HG02852 (cell line): Measurements from ENCODE around the gene NEDD4L.

Experiments
- ATAC-seq: cut with Tn5 transposase; IDR thresholded peaks from one replicate; pipeline ENCODE4 v1.9.1; 2021; ENCODE audit warnings: mild to moderate bottlenecking, moderate library complexity; ENCODE audit not compliant: unreplicated experiment

The NEDD4L gene

DNA sequence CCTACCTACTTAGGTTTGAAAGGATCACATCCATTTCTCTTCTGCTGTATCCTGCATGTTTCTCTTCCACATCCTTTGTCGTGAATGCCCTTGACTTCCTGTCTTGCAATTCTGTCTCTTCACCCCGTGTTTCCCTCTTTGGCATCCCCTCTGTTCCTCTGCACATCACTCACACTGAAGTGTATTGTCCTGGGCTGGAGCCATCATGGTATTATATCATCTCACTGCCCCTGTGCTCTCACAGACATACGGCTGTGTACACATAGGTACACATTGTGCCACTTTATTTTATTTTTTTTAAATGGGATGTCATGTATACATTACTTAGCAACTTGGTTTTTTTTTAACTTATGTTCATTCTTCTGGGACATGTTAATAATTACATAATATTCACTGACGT is 293.3 kb downstream of the NEDD4L start:
- no peak for ATAC-seq

DNA sequence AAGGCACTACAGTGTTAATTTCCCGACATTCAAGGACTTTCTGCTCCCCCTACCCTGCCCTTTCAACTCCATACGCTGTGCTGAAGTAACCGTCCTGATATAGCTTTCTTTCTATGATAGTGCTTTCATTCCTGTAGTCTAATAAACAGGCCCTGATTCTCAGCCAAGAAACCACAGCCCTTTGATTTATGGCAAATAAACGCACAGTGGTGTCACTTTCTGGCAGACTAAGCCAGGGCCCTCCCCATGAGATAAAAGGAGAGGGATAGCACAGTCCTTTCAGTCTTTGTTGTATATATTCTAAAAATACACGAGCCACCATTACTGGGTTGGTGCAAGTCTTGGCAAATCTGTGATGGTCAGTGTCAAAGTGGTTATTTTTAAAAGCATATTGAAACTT is 293.7 kb downstream of the NEDD4L start:
- ATAC-seq = no peak

DNA sequence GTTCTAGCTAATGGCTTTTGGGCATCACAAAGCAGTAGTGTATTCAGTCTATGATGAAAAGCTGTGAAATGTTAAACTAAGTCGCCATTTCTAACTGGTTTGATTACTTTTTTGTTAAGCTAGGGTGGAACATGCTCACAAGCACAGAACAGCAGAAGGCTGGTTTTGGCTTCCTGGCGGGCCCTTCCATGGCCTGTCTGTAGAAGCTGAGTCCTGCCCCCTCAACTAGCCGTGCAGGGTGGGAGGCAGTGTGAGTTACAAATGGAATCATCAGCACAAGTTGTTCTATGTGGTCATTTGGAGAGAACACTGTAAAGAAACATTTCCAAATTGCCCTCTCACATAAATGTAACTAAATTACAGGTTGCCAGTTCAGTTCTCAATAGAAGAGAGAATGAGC is 294.1 kb downstream of the NEDD4L start:
- ATAC-seq = no peak

DNA sequence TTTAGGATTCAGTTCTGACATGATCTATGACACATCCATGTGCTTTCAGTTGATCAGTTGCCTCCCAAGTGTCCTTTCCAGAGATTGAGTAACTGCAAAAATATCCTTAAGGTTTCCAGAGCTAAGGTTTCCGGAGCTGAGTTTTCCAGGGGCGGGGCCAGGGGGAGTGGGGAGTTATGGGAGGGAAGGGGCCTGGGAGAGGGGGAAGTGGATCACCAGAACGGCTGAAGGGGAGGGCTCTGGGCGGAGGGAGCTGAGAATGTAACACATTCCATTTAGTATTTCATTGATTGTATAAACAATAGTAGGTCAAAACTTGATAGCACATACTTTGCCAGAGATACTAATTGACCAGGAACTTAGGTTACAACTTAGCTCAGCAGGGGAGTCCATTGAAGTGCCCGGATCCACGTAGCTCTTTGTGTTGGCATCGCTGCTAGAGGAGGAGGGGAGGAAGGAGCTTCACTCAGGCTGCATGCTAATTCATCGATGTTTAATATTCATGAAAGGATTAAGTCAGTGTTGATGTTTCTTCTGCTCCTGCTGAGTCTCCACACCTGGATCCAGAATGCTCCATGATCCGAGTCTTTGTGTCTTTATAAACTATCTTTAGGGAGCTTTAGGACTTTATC is 295.1 kb downstream of the NEDD4L start:
- no peak for ATAC-seq

DNA sequence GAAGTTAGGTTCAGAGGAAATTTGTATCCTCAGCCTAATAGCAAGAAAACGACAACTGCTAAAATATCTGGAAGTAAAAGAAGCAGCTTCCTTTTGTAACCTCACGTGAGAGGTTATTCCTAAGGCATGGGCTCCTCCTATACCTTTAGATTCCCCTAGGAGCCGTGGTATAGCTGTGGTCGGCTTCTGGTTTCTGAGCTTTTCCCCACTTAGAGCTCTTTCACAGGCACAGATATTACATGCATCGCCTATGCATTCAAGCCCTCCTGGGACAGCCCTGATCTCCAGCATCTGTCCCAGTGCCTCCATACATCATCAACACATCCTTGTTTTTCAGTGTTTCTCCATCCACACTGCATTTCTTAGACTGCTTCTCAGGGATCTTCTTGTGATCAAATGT is 295.9 kb downstream of the NEDD4L start:
- no peak for ATAC-seq

DNA sequence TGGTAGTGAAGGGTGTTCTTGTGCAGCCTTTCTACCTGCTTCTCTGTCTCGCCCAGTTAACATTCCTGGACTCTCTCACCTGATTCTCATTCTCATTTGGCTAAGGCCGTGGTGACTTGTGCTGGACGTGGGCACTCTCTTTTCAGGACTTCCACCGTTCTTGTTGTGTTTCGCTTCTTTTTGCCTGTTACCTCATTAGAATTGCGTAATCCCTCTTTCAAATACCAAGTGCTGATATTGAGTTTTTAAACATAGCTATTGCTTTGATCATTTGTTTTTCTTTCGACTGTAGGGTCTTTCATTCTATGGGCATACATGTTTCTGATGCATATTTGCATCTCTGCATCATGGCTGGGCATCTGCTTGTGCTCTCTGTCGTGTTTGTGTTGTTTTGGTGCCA is 297.9 kb downstream of the NEDD4L start:
- ATAC-seq = no peak

DNA sequence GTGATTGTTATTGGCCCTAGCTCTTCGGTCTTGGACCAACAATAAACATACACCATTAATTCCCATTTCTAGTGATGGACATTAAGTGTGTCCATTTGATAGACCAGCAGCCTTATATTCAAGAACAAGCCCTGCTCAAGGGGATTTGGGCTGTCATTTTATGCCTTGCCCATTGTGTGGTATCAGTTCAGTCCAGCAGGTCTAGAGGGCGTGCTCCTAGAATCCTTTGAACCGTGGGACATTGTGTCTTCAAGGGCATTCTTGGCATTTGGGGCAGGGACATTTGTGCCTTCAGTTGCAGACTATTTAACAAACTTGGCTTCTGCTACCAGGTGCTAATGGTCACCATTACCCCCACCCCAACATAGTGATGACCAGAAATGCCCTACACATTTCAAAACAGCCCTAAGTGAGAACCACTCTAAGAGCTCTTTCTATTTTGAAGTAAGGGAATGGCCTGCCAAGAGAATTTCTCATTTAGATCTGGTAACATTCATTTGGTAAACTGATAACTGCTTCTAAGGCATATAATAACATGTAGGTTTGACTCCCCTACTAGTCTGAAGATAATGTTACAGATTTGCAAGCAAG is 300.1 kb downstream of the NEDD4L start:
- no peak for ATAC-seq

DNA sequence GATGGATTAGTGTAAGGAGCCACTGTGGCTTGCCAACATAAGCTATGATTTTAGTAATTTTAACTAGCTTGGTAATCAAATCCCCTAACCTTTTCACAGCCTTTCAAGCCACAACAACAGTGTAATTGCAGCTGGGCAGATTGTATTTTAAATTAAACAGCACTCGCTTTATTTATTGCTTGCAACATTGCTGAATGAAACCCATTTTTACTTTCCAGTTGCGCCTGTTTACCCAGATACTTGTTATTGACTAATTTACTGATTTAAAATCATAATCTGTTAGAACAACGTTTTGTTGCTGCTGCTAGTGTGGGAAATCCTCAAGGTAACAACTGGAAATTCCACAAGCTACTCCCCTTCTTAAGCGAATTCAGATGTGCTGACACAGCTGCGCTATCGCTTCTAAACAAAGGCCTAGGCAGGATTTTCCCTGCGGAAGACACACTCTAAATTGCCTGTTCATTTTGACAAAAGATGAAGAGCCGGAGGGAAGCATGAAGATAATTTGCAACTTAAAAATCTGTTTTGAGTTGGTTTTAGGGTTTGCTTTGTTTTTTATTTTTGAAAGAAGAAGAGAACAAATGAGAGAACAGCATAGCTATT is 300.9 kb downstream of the NEDD4L start:
- ATAC-seq = no peak

DNA sequence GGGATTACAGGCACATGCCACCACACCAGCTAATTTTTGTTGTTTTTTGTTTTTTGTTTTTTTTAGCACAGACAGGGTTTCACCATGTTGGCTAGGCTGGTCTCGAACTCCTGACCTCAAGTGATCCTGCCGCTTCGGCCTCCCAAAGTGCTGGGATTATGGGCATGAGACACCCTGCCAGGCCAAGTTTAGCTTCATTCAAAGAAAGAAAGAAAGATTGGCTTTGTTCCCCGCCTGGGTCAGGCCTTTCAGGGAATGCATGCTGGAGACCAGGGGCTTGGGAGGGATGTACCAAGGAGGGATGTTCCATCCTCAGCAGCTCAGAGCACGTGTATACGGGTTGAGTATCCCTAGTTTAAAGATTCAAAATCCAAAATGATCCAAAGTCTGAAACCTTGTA is 301.8 kb downstream of the NEDD4L start:
- ATAC-seq = no peak

DNA sequence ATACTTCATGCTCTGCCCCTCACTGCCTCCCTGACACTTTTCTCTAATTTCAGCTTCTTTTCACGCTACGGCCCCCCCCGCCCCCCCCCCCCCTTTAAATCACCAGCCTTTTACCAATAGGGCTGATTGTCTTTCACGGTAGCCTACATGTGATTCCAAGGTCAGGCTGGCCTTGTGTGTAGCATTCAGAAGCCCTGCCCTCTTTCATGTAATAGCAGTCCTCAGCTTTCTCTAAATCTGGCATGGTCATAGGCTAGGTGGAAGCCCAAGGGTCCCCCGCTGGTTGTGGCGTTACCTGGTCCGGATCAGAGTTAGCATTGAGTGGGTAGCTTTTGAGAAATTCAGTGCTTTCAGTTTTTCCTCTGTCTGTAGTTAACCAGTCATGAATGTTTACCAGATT is 303.1 kb downstream of the NEDD4L start:
- no peak for ATAC-seq

DNA sequence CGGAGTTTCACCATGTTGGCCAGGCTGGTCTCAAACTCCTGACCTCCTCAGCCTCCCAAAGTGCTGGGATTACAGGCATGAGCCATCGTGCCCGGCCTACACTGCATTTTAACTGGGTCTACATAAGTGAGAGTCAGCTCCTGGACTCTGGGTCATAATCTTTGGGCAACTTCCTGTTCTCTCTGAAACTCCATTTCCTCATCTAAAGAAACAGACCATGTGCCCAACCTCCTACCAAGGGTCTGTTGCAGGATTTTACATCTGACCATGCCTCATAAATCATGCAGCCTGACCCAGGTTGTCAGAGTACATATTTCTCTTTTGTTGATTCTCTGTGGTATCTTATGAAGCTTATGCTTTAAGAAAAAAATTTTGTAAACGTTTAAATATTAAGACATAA is 304.5 kb downstream of the NEDD4L start:
- no peak for ATAC-seq

DNA sequence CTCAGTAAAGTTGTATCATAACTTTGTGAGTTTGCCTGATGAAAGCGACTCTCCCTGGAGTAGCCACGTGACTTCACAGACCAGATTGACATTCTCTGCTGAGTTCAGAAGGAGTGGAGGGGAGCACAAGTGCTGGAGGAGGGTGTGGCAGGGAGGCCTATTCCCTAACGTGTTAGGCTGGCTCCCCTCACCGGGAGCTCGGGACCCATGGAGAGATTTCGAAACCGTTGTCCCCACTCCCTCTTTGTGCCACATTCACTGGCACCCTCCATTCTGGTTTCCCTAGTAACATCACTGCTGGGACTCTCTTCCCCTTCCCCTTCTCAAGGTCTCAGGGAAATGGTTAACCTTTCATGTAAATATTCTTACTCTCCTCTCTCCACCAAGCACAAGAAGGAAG is 304.9 kb downstream of the NEDD4L start:
- ATAC-seq = no peak

DNA sequence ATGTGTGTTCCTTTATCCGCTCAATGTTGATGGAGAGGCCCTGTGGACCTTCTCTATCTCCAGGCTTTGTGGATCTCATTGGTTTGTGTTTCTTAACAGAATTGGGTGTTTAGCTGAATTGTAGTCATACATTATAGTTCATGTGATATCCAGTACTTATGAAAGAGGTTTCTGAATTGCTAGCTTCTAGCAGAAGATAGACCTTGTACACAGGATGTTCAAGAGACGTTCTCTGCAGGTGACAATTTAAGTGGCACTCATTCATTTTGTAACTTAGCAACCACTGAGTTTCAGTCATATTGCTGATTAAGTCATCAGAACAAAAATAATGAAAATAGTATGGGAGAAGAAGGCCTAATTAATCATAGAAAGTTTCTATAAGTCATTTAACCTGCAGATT is 305.6 kb downstream of the NEDD4L start:
- ATAC-seq = no peak

DNA sequence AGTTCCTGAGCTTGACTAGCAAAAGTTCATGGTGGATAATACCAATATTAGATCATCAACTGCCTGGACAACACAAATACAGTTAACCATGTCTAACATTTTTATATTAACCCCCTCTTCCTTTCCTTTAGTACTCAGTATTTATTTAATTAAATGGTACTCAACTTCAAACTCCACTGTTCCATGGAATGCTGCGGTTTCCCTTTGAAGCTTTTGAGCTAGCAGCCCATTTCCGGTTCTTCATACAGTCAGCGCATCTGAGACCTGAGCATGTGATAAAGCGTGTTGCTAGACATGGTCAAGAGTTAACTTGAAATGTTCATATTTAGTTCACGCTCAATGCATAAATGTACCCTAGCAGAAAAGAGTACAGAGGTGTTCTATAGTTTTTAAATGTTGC is 306.5 kb downstream of the NEDD4L start:
- no peak for ATAC-seq

DNA sequence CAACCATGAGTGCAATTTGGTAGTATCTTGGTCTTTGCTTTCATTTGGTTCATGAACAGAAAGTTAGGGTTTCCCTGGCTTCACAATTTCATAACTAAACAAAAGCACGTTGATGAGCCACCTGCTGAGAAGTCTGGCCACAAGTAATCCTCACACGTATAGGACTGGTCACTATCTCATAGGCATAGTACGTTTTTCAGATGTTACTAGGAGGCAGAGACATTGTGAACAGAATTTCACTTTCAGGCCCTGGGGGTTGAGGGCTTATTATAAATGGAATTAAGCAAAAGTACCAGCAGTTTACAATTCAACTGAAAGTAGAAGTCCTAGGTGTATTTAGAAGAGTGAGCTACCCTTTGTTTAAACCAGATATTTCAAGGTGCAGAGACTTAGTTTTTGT is 307.8 kb downstream of the NEDD4L start:
- no peak for ATAC-seq

DNA sequence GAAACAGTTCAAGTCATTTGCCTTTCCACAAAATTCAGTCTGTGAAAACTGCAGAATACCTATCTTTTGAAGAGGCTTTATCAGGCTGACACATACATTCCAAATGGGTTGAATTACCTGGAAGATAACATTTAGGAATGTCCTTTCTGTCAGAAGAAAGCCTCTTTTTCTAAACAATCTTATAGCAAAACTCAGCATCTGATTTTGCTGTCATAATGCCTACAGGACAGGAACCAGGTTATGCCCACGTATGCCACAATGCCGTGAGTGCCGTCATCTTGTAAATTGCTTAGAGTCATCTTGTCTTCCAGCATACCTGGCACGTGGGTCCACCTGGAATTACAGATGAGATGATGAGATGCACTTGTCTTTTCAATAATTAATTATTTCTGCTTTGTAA is 309.6 kb downstream of the NEDD4L start:
- no peak for ATAC-seq

DNA sequence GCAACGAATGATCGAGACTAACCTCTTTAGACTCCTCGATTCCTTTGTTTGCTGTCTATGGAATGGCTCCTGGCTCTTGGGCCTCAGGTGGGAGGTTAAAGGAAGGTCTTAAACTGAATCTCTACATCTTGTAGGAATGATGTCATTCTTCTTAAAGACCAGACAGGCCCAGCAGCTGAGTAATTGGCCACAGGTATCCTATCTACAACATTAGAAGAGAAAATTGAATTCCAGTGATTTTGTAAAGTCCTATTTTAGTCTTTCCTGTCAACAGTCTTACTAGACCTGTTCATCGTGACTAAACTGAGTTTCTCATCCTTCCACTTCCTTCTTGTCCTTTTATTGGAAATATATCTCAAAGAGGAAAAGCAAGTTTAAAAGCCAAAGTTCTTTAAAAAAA is 310.0 kb downstream of the NEDD4L start:
- no peak for ATAC-seq

DNA sequence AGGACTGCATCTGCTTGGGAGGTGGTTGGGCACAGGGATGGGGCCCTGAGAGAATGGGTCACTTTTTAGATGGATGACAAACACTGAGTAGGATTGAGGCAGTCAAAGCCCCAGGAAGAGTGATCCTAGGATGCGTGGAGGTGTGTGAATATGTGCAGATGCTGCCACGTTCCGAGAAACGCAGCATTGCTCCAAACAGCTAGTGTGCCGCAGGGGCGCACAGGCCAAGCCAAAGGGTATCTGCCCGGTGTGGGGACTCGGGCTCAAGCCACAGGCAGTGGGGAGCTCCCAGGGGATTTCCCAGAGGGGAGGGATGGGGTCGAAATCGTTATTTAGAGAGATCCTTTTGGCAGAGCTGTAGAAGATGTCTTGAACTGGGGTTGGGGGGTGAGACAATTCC is 310.8 kb downstream of the NEDD4L start:
- no peak for ATAC-seq

DNA sequence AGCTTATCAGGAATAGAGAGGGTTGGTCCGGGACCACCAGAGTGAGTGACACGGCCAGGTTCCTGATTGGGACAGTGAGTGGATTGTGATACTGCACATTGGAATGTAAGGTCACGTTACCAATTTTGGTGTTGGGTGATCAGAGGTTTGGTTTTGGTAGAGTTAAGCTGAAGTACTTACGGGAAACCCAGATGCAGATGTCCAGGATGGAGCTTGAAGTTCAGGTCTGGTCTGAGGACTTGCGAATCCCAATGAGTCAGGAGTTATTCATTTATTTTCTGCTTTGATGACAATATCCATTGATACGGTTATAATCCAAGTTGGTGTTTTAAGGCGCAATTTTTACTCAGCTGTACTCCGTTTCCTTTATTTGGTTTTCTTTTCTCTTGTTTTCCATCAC is 311.2 kb downstream of the NEDD4L start:
- ATAC-seq = no peak

DNA sequence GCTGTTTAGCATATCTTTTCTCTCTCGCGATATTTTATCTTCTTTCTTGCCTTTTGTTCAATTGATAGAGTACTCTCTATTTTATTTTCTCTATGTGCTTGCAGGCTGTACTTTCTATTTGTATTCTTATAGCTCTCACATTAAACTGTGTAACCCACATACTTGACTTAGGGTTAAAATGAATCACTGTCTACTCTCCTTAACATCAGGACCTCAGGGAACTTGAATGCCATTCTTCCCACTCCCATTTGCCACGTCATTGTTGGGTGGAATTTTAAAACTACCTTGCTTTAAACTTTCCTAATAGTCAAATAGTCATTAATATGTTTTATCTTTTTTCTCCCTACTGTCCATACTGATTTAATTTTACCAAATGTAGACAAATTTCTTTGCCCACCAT is 315.2 kb downstream of the NEDD4L start:
- ATAC-seq = no peak

DNA sequence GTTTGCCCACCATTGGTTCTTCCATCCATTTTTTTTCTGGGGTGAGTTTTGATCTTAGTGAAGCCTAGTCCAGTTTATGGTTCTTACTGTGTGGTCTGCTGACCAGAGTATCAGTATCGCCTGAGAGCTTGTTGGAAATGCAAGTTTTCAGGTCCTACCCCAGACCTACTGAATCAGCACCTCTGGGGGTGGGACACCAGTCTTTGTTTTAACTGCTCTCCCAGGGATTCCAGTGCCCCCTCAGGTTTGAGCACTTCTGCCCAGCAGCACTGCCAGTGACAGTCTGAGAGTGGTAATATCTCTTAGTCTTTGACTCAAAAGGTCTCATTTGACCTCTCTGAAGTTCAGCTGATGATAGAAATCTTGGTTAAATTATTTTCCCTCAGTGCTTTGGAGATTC is 315.6 kb downstream of the NEDD4L start:
- ATAC-seq = no peak

DNA sequence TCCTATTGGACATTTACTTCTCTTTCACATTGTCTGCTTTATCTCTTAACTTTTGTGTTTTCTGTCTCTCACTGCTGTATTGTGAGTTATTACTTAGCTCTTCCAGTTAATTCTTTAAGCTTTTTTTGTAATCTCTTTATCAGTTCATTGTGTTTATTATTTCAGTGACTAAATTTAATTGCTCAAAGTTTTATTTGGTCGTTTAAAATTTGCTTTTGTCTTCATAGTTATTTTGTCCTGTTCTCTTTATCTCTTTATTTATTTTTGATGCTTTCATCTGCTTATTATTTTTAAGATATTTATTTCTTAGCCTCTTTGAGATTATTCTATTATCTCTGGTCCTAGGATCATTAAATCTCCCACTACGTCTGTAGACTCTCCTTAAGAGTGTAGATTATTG is 316.3 kb downstream of the NEDD4L start:
- no peak for ATAC-seq

DNA sequence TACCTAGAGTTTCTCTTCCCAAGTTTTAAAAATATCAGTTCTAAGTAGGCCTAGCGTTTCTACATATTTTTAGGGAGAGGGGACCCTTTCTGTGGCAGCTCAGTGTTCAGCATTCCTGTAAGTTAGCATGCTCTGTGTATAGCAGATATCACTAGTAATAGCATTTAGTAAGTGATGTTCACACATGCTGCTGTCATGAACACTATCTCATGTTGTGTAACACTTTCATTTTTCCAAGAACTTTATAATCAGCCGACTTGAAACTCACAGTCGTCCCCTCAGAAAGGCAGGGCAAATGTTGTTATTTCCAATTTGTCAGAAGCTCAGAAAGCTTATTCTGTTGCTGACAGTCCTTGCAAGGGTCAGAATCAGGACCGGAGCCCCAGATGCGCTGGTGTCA is 317.2 kb downstream of the NEDD4L start:
- no peak for ATAC-seq
